NB4 (cell line): ENCODE data around the gene SMCHD1.

ENCODE experiments used
- DNase-seq: peaks from one replicate; pipeline ENCODE4 v3.0.0; 2010; ENCODE audit warnings: low read depth
- H3K4me3 ChIP-seq: one replicate; pipeline ENCODE4 v1.5.1; 2011; ENCODE audit warnings: mild to moderate bottlenecking, low read depth, low read length, moderate library complexity
- MYC ChIP-seq: IDR thresholded peaks from 2 replicates; pipeline ENCODE4 v1.6.1; 2011; ENCODE audit warnings: low read depth, low read length
- POLR2A ChIP-seq: IDR thresholded peaks from 2 replicates; pipeline ENCODE4 v1.6.1; 2011; ENCODE audit warnings: mild to moderate bottlenecking; ENCODE audit not compliant: insufficient read length; ENCODE audit errors: extremely low read depth
- TF ChIP-seq, protein P1 (sequence below): IDR thresholded peaks from one replicate; pipeline ENCODE4 v1.5.1; 2012; ENCODE audit warnings: low read depth, low read length
- TF ChIP-seq, protein P2 (sequence below): IDR thresholded peaks from 2 replicates; pipeline ENCODE4 v1.6.1; 2011; ENCODE audit warnings: low read depth, low read length

The SMCHD1 gene

DNA sequence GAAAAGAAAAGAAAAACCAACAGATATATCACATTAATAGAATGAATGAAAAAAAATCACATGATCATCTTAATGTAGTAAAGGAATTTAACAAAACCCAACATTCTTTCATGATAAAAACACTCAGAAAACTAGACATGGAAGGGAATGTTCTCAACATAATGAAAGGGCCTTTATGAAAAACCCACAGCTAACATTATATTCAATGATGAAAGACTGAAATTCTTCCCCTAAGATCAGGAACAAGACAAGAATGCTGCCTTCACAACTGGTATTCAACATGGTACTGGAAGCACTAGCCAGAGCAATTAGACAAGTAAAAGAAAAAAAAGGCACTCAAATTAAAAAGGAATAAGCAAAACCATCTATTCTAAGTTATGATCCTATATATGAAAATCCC lies 162.8 kb downstream of the SMCHD1 start:
- H3K4me3 ChIP-seq, result no peak overlapping the region
- no peak for DNase-seq
- TF ChIP-seq, protein P1, sequence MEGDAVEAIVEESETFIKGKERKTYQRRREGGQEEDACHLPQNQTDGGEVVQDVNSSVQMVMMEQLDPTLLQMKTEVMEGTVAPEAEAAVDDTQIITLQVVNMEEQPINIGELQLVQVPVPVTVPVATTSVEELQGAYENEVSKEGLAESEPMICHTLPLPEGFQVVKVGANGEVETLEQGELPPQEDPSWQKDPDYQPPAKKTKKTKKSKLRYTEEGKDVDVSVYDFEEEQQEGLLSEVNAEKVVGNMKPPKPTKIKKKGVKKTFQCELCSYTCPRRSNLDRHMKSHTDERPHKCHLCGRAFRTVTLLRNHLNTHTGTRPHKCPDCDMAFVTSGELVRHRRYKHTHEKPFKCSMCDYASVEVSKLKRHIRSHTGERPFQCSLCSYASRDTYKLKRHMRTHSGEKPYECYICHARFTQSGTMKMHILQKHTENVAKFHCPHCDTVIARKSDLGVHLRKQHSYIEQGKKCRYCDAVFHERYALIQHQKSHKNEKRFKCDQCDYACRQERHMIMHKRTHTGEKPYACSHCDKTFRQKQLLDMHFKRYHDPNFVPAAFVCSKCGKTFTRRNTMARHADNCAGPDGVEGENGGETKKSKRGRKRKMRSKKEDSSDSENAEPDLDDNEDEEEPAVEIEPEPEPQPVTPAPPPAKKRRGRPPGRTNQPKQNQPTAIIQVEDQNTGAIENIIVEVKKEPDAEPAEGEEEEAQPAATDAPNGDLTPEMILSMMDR, result no peak
- TF ChIP-seq MYC (no peak), POLR2A (no peak)
- TF ChIP-seq, protein P2, sequence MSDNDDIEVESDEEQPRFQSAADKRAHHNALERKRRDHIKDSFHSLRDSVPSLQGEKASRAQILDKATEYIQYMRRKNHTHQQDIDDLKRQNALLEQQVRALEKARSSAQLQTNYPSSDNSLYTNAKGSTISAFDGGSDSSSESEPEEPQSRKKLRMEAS, result no peak

DNA sequence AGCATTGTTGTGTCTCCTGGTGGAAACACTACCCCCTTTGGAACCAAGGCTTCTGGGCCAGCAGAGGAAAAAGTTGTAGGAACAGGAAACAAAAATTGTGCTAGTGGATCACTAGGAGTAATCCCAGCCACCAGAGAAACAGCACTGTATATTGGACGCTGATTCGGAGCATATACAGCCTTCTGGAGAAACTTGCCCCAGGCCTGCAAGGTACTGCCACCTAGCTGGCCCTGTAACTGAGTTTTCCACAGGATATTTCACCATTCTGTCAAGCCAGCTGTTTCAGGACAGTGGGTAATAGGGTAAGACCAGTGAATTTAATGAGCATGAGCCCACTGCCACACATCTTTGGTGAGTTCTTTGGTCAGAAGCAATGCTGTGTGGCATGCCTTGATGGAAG lies 166.2 kb downstream of the SMCHD1 start:
- H3K4me3 ChIP-seq, result no peak overlapping the region
- TF ChIP-seq MYC, result no peak
- TF ChIP-seq POLR2A, result no peak
- TF ChIP-seq, protein P2, result no peak
- TF ChIP-seq, protein P1, result no peak
- no peak for DNase-seq

DNA sequence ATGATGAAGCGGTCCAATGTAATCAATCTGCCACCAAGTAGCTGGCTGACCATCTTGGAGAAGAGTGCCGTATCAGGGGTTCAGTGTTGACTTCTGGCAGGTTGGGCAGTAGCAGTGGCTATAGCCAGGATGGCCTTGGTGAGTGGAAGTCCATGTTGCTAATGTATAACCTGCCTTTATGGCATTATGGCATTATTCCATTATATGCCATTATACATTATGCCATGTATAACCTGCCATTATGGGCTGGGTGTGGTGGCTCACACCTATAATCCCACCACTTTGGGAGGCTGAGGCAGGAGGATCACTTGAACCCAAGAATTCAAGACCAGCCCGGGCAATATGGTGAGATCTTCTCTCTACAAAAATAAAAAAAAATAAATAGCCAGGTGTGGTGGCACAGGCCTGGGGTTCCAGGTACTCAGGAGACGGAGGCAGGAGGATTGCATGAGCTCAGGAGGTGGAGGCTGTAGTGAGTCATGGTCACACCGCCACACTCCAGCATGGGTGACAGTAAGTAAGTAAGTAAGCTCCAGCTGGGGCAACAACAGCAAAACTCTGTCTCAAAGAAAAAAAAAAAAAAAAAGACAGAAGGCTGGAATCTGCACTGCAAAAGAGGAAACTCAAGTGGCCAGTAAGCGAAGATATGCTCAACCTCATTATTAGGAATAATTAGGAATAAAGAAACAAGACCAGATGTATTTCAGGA lies 166.8 kb downstream of the SMCHD1 start:
- TF ChIP-seq MYC (no peak), POLR2A (no peak)
- TF ChIP-seq, protein P1, result no peak
- TF ChIP-seq, protein P2, result no peak
- DNase-seq, result no peak
- H3K4me3 ChIP-seq, result no peak overlapping the region

DNA sequence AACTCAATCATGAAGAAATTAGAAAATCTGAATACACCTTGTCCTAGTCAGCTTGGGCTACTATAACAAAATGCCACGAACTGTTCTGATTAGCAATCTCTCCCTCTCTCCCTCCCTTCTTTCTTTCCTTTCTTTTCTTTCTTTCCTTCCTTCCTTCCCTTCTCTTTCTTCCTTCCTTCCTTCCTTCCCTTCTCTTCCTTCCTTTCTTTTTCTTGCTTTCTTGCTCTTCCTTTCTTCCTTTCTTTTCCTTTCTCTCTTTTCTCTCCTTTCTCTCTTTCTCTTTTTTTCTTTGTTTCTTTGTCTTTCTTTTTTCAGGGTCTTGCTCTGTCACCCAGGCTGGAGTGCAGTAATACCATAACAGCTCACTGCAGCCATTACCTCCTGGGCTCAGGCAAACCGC lies 167.7 kb downstream of the SMCHD1 start:
- H3K4me3 ChIP-seq, result no peak overlapping the region
- TF ChIP-seq, protein P2, result no peak
- TF ChIP-seq POLR2A, result no peak
- TF ChIP-seq MYC, result no peak
- TF ChIP-seq, protein P1, result no peak
- DNase-seq, result no peak

DNA sequence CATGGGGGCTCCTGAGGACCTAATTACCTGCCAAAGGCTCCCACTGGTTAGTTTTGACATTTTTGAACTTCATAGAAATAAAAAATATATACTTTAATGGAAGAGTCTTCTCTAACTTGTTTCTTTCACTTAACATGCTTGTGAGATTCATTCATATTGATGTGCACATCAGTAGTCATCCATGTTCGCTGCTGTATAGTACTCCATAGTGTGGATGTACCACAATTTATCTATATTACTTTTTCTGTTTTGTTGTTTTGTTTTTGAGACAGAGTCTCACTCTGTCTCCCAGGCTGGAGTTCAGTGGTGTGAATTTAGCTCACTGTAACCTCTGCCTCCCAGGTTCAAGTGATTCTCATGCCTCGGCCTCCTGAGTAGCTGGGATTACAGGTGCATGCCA lies 168.4 kb downstream of the SMCHD1 start:
- no peak for DNase-seq
- TF ChIP-seq POLR2A (no peak), MYC (no peak)
- TF ChIP-seq, protein P2, result no peak
- TF ChIP-seq, protein P1, result no peak
- H3K4me3 ChIP-seq, result no peak overlapping the region
